Peyer's patch (tissue), 4 donors: Measurements from ENCODE around the gene RAB31.

Experiments used
- POLR2A ChIP-seq, 2 donors: fragments of 450-650 bp; IDR thresholded peaks; one replicate each; pipeline ENCODE4 v1.5.1; 2017; ENCODE audit warnings: antibody characterized with exemption in 2 of 2, mild to moderate bottlenecking in 2 of 2, moderate library complexity in 2 of 2
- TF ChIP-seq, protein P1 (sequence below), 6 experiments: fragments of 450-650 bp in 4 of 6; fragments of 200-600 bp in 2 of 6; sonication (generic) in 1 of 6; IDR thresholded peaks; one replicate each; pipeline ENCODE4 v1.5.1; 2017 to 2019; ENCODE audit warnings: antibody characterized with exemption in 6 of 6, mild to moderate bottlenecking in 3 of 6, moderate library complexity in 1 of 6

DNA sequence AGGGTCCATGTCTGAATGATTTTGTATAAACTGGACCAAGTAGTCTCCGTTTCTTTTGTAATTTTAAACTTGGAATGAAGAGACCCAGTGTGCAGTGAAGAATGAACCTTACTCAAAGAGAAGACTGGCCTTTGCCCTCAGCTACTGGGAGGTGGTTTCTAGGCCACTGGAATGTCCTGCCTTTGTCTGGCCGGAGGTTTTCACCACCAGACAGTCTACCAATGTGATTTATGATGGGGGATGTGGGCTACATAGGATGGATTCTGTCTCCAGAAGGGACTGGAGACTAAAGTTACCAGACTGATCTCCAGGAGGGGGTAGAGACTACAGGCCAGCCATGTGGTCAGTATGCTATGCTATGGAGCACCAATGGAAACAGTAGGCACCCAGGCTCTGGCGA is 42.8 kb upstream of the RAB31 start:
- TF ChIP-seq, protein P1, sequence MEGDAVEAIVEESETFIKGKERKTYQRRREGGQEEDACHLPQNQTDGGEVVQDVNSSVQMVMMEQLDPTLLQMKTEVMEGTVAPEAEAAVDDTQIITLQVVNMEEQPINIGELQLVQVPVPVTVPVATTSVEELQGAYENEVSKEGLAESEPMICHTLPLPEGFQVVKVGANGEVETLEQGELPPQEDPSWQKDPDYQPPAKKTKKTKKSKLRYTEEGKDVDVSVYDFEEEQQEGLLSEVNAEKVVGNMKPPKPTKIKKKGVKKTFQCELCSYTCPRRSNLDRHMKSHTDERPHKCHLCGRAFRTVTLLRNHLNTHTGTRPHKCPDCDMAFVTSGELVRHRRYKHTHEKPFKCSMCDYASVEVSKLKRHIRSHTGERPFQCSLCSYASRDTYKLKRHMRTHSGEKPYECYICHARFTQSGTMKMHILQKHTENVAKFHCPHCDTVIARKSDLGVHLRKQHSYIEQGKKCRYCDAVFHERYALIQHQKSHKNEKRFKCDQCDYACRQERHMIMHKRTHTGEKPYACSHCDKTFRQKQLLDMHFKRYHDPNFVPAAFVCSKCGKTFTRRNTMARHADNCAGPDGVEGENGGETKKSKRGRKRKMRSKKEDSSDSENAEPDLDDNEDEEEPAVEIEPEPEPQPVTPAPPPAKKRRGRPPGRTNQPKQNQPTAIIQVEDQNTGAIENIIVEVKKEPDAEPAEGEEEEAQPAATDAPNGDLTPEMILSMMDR (IDR thresholded peaks at IDR 0.05), result no peak
- TF ChIP-seq POLR2A (IDR thresholded peaks at IDR 0.05), result no peak
